ENCODE data around the gene ZBTB45.

Gene ZBTB45

GRCh38 chr19:58535857-58536256 is 16.2 kb upstream of the ZBTB45 start:
- TF ChIP-seq REST (IDR thresholded peaks at IDR 0.05; ENCODE audit: insufficient read depth in 1 of 2, low read depth in 2 of 2, low read length in 2 of 2) (no peak), SIN3A (IDR thresholded peaks at IDR 0.05; ENCODE audit: borderline replicate concordance, insufficient read depth, low read length) (no peak), POLR2AphosphoS5 (IDR thresholded peaks at IDR 0.05; ENCODE audit: low read depth, low read length) (no peak), TAF1 (IDR thresholded peaks at IDR 0.05; ENCODE audit: borderline replicate concordance, insufficient read depth, low read length) (no peak), FOXP2 (optimal IDR thresholded peaks at IDR 0.05; ENCODE audit: borderline replicate concordance, extremely low read depth, extremely low read length, insufficient read depth) (no peak)

DNA sequence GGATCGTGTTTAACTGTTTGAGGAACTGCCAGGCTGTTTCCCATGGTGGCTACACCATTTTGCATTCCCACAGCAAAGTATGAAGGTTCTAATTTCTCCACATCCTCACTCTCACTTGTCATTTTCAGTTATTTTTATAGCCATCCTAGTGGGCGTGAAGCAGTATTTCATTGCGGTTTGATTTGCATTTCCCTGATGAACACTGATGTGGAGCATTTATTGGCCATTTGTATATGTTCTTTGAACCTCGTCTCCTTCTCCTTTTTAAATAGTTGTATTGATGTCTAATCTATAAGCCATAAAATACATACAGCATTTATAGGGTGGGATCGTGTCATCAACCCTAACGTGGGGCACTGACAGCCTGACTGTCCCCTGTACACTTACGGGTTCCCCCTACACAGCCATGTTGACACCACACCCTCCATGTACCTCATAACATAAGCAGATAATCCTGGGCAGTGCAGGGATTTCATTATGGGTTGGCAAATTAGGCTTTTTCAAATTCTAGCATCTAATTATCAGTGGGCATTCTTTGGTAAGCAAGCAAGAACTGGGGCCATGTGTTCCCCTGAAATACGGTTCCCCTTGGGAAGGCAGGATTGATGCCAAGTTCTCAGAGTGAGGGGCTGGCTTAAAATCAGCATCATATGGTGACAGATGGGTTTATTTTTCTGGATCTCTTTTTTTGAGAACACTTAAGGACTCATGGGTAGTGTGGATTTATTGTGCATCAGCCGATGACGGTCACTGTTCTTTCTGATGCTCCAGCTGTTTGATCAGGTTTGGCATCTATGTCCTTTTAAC is 11.6 kb upstream of the ZBTB45 start:
- TF ChIP-seq POLR2AphosphoS5 (IDR thresholded peaks at IDR 0.05; ENCODE audit: low read depth, low read length) (no peak), SIN3A (IDR thresholded peaks at IDR 0.05; ENCODE audit: borderline replicate concordance, insufficient read depth, low read length) (no peak), FOXP2 (optimal IDR thresholded peaks at IDR 0.05; ENCODE audit: borderline replicate concordance, extremely low read depth, extremely low read length, insufficient read depth) (no peak), TAF1 (IDR thresholded peaks at IDR 0.05; ENCODE audit: borderline replicate concordance, insufficient read depth, low read length) (no peak), REST (IDR thresholded peaks at IDR 0.05; ENCODE audit: insufficient read depth in 1 of 2, low read depth in 2 of 2, low read length in 2 of 2) (no peak)

DNA sequence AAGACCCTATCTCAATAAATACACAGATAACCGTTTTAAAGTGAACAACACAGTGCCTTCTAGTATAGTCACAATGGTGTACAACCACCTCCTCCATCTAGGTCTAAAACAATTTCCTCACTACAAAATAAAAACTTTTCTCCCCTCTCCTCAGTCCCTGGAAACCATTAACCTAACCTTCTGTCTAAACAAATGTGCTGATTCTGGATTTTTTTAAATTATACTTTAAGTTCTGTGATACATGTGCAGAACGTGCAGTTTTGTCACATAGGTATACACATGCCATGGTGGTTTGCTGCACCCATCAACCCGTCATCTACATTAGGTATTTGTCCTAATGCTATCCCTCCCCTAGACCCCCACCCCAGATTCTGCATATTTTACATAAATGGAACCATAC is 9.8 kb upstream of the ZBTB45 start:
- TF ChIP-seq POLR2AphosphoS5 (IDR thresholded peaks at IDR 0.05; ENCODE audit: low read depth, low read length) (no peak), SIN3A (IDR thresholded peaks at IDR 0.05; ENCODE audit: borderline replicate concordance, insufficient read depth, low read length) (no peak), FOXP2 (optimal IDR thresholded peaks at IDR 0.05; ENCODE audit: borderline replicate concordance, extremely low read depth, extremely low read length, insufficient read depth) (no peak), TAF1 (IDR thresholded peaks at IDR 0.05; ENCODE audit: borderline replicate concordance, insufficient read depth, low read length) (no peak), REST (IDR thresholded peaks at IDR 0.05; ENCODE audit: insufficient read depth in 1 of 2, low read depth in 2 of 2, low read length in 2 of 2) (no peak)

DNA sequence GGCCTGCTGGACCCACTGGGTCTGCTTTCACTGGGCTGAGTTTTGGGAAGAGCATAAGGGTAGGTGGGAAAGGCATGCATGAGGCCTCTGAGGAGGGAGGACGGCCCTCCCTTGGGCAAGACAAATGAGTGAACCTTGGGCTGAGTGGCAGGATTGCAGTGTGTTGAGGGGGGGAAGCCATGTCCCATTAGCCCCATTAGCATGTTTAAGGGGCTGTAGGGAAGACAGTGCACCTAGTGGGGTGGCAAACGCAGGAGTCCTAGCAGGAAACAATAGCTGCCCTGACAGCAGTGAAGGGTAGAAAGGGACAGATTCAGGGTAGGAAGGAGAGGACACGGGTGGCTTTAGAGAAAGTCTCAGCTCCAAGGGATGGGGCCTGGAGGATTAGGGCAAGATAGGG is 3.1 kb upstream of the ZBTB45 start:
- TF ChIP-seq TAF1 (IDR thresholded peaks at IDR 0.05; ENCODE audit: borderline replicate concordance, insufficient read depth, low read length) (no peak), SIN3A (IDR thresholded peaks at IDR 0.05; ENCODE audit: borderline replicate concordance, insufficient read depth, low read length) (no peak), REST (IDR thresholded peaks at IDR 0.05; ENCODE audit: insufficient read depth in 1 of 2, low read depth in 2 of 2, low read length in 2 of 2) (no peak), FOXP2 (optimal IDR thresholded peaks at IDR 0.05; ENCODE audit: borderline replicate concordance, extremely low read depth, extremely low read length, insufficient read depth) (no peak), POLR2AphosphoS5 (IDR thresholded peaks at IDR 0.05; ENCODE audit: low read depth, low read length) (no peak)
